Suprapubic skin (tissue), 4 donors: ENCODE data around the gene SNRNP40. TPM values are rescaled to one million over a fixed set of nuclear protein-coding genes. Genes with fewer than 3 reads are reported as not detected.

Experiments used
- DNase-seq, 2 donors: peaks; one replicate each; pipeline ENCODE4 v3.0.0-alpha.2; 2019; ENCODE audit warnings: low spot score in 2 of 2
- H3K27ac ChIP-seq: fragments of 200-600 bp; sonication (generic); one replicate; pipeline ENCODE4 v1.5.1; 2019
- H3K27me3 ChIP-seq: fragments of 200-600 bp; sonication (generic); one replicate; pipeline ENCODE4 v1.5.1; 2019
- H3K36me3 ChIP-seq: fragments of 200-600 bp; sonication (generic); one replicate; pipeline ENCODE4 v1.5.1; 2019
- H3K4me1 ChIP-seq: fragments of 200-600 bp; sonication (generic); one replicate; pipeline ENCODE4 v1.5.1; 2019
- H3K4me3 ChIP-seq: fragments of 200-600 bp; sonication (generic); one replicate; pipeline ENCODE4 v1.5.1; 2019; ENCODE audit warnings: mild to moderate bottlenecking
- H3K9me3 ChIP-seq: fragments of 200-600 bp; sonication (generic); one replicate; pipeline ENCODE4 v1.5.1; 2019
- EP300 ChIP-seq: sonication (generic); formaldehyde crosslinking; IDR thresholded peaks from one replicate; pipeline ENCODE4 v1.6.1; 2017; ENCODE audit warnings: antibody characterized with exemption
- POLR2A ChIP-seq, 2 donors: fragments of 450-650 bp; IDR thresholded peaks; one replicate each; pipeline ENCODE4 v1.6.1; 2017; ENCODE audit warnings: antibody characterized with exemption in 2 of 2, mild to moderate bottlenecking in 2 of 2, moderate library complexity in 2 of 2
- POLR2AphosphoS5 ChIP-seq, 3 donors: sonication (generic); formaldehyde crosslinking; IDR thresholded peaks; one replicate each; pipeline ENCODE4 v1.6.1; 2017; ENCODE audit warnings: antibody characterized with exemption in 3 of 3
- WGBS: methylation state at CpG from one replicate; pipeline ENCODE4 v1.1.5; 2018; 5-methylcytosine and 5-hydroxymethylcytosine counted together
- total RNA-seq, 4 donors: library from RNA; depleted of rRNA; stranded (reverse); fragments of >200 nt; gene quantifications; one replicate each; pipeline ENCODE4 v1.1.0, GENCODE V29; 2016
- TF ChIP-seq, protein P1 (sequence below), 2 donors: fragments of 200-600 bp in 1 of 2; fragments of 450-650 bp in 1 of 2; sonication (generic) in 1 of 2; IDR thresholded peaks; one replicate each; pipeline ENCODE4 v1.5.1; 2016 to 2019; ENCODE audit warnings: antibody characterized with exemption in 2 of 2, mild to moderate bottlenecking in 1 of 2, moderate library complexity in 1 of 2

The SNRNP40 gene
- total RNA-seq, 4 donors from 2014 or later = 39.3 to 70.3 (median 56.0) TPM

DNA sequence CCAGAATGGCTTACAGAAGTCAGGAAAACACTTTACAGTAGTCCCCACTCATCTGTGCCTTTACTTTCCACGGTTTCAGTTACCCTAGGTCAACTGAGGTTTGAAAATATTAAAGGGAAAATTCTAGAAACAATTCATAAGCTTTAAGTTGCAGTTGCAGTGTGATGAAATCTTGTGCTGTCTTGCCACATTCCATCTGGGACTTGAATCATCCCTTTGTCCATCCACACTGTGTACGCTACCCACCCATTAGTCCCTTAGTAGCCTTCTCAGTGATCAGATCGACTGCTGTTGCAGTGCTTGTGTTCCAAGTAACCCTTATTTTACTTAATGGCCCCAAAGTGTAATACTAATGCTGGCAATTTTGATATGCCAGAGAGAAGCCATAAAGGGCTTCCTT, 30.8 kb upstream of the SNRNP40 start:
- Histone ChIP-seq H3K4me1 (no peaks in the 10 kb centered on the region), H3K9me3 (no peaks in the 10 kb centered on the region), H3K27ac (no peak overlapping the region), H3K27me3 (no peaks in the 10 kb centered on the region), H3K4me3 (no peak overlapping the region), H3K36me3 (peaks cover 19% of the 10 kb centered on the region)
- WGBS = 62% methylated on average over 3 of the region's 3 CpGs
- no peak for DNase-seq
- TF ChIP-seq, protein P1, sequence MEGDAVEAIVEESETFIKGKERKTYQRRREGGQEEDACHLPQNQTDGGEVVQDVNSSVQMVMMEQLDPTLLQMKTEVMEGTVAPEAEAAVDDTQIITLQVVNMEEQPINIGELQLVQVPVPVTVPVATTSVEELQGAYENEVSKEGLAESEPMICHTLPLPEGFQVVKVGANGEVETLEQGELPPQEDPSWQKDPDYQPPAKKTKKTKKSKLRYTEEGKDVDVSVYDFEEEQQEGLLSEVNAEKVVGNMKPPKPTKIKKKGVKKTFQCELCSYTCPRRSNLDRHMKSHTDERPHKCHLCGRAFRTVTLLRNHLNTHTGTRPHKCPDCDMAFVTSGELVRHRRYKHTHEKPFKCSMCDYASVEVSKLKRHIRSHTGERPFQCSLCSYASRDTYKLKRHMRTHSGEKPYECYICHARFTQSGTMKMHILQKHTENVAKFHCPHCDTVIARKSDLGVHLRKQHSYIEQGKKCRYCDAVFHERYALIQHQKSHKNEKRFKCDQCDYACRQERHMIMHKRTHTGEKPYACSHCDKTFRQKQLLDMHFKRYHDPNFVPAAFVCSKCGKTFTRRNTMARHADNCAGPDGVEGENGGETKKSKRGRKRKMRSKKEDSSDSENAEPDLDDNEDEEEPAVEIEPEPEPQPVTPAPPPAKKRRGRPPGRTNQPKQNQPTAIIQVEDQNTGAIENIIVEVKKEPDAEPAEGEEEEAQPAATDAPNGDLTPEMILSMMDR (IDR thresholded peaks at IDR 0.05) = no peak
- TF ChIP-seq EP300 (no peak), POLR2AphosphoS5 (IDR thresholded peaks at IDR 0.05) (no peak), POLR2A (IDR thresholded peaks at IDR 0.05) (no peak)

DNA sequence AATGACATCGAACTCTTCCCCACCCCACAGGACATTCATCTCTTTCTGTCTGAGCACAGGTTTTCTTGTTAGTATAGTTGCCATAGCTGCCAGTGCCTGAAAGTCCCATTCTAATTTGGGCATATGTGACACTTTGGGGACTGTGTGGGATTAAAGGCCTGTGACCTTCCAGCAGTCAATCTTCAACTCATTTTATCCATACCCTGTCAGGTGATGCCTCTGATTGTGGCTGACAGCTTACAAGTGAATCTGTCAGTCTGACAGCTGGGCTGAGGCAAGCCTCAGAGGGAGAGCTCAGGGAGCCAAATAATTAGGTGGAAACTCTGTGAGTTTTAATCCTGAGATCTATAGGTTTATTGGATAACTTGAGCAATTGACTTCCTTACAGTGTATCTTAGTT, 29.9 kb upstream of the SNRNP40 start:
- no peak for TF ChIP-seq POLR2AphosphoS5 (IDR thresholded peaks at IDR 0.05)
- no peak for TF ChIP-seq POLR2A (IDR thresholded peaks at IDR 0.05)
- TF ChIP-seq, protein P1 (IDR thresholded peaks at IDR 0.05) = no peak
- TF ChIP-seq EP300 = no peak
- DNase-seq = no peak
- no peaks in the 10 kb centered on the region for H3K27me3 ChIP-seq
- WGBS = 88% methylated on average over 1 of the region's 1 CpG
- H3K36me3 ChIP-seq = peaks cover 21% of the 10 kb centered on the region
- no peak overlapping the region for H3K4me3 ChIP-seq
- no peaks in the 10 kb centered on the region for H3K9me3 ChIP-seq
- no peak overlapping the region for H3K27ac ChIP-seq
- H3K4me1 ChIP-seq = no peaks in the 10 kb centered on the region

DNA sequence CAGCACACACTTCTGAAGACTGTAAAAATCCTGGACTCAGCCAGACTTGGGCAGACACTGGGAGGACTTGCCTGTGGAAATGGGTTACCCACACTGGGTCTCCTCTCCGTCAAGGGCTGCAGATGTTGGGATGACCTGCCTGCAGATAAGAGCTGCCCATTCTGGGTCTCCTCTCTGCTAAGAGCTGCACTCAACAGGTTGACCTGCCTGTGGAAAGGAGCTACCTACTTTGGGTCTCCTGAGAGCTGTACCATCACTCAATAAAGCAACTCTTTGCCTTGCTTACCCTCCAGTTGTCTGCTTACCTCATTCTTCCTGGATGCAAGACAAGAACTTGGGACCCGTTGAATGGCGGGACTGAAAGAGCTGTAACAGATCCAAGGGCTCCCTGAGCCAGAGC, 28.4 kb upstream of the SNRNP40 start:
- DNase-seq = no peak
- Histone ChIP-seq H3K36me3 (peaks cover 32% of the 10 kb centered on the region), H3K9me3 (no peaks in the 10 kb centered on the region), H3K4me1 (no peaks in the 10 kb centered on the region), H3K27me3 (no peaks in the 10 kb centered on the region), H3K27ac (no peak overlapping the region), H3K4me3 (no peak overlapping the region)
- TF ChIP-seq, protein P1 (IDR thresholded peaks at IDR 0.05) = no peak
- TF ChIP-seq POLR2AphosphoS5 (IDR thresholded peaks at IDR 0.05) = no peak
- TF ChIP-seq EP300 = no peak
- no peak for TF ChIP-seq POLR2A (IDR thresholded peaks at IDR 0.05)
- WGBS = 100% methylated on average over 3 of the region's 3 CpGs

DNA sequence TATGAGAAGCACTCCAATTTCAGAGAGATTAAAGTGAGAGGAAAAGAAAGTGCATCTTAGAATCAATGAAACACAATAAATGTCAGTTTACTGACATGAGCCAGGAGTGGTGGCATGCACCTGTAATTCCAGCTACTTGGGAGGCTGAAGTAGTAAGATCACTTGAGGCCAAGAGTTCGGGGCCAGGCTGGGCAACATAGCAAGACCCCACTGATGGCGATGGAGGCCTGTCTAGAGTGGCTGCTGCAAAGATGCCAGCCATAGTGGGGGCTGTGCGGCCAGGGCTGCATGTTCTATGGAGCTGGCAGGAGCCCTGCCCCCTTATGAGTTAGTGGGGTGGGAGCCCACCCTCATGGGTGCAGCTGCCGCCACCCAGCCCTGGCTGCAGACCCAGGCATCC, 27.5 kb upstream of the SNRNP40 start:
- DNase-seq = no peak
- 97% methylated on average over 2 of the region's 4 CpGs for WGBS
- Histone ChIP-seq H3K4me1 (no peaks in the 10 kb centered on the region), H3K4me3 (no peak overlapping the region), H3K9me3 (no peaks in the 10 kb centered on the region), H3K36me3 (peaks cover 41% of the 10 kb centered on the region), H3K27ac (no peak overlapping the region), H3K27me3 (no peaks in the 10 kb centered on the region)
- TF ChIP-seq, protein P1 (IDR thresholded peaks at IDR 0.05) = no peak
- TF ChIP-seq POLR2A (IDR thresholded peaks at IDR 0.05) (no peak), POLR2AphosphoS5 (IDR thresholded peaks at IDR 0.05) (no peak), EP300 (no peak)

DNA sequence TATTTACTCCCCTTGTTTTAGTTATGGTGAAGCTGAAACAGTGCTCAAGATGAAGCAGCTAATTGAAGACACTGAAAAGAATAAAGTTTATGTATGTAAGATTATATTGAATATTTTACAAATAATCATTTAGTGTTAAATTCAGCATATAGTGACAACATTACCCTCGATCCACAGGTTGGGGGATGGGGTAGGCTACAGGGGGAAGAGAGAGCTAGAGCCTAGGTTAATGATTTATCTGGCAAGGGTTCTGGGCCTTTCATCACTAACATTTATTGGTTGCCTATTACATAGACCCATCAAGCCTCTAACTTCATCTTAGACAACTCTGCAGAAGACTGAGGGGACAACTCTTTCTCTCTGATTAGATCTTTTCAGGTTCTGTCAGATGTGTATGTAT, 21.6 kb upstream of the SNRNP40 start:
- Histone ChIP-seq H3K27ac (no peak overlapping the region), H3K4me3 (no peak overlapping the region), H3K36me3 (peaks cover 61% of the 10 kb centered on the region), H3K9me3 (no peaks in the 10 kb centered on the region), H3K27me3 (no peaks in the 10 kb centered on the region), H3K4me1 (no peaks in the 10 kb centered on the region)
- TF ChIP-seq POLR2A (IDR thresholded peaks at IDR 0.05) (no peak), POLR2AphosphoS5 (IDR thresholded peaks at IDR 0.05) (no peak)
- TF ChIP-seq, protein P1 (IDR thresholded peaks at IDR 0.05) = no peak
- no peak for DNase-seq
- WGBS = 97% methylated on average over 1 of the region's 1 CpG
